Epithelial cell of proximal tubule (primary cell): Measurements from ENCODE around the gene TMTC1. TPM values are rescaled to one million over a fixed set of nuclear protein-coding genes. Genes with fewer than 3 reads are reported as not detected.

Source experiments
- DNase-seq: peaks from one replicate; pipeline ENCODE4 v3.0.0-alpha.2; 2011; ENCODE audit warnings: low read depth
- H3K4me3 ChIP-seq: 2 replicates; pipeline ENCODE4 v1.5.1; 2011; ENCODE audit warnings: low read depth, mild to moderate bottlenecking, low read length
- total RNA-seq: library from RNA; depleted of rRNA; stranded (reverse); fragments of >200 nt; gene quantifications from 2 replicates; pipeline ENCODE4 v1.2.3, GENCODE V29; 2015
- TF ChIP-seq, protein P1 (sequence below): conservative IDR thresholded peaks from 2 replicates; pipeline ENCODE4 v1.5.1; 2012; ENCODE audit warnings: low read depth, mild to moderate bottlenecking, low read length

TMTC1 gene
- total RNA-seq, 1 donor from 2014 or later: 0.40 TPM

DNA sequence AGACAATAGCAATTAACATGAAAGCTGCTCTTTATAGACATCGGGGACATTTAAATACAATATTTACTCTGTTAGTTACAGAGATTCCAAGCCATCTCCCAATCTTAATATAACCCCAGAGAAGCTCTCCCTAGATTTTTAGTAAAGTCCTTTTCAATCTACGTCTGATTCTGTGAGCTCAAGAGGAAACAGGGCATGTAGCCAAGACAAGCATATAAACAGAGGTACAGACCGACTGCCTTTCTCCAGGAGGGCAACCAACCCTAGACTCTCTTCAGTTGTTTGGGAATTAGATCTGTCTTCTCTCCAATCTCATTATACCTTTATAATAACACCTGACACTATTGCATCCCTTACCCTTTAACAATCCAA lies 57.4 kb downstream of the TMTC1 start:
- no peak for DNase-seq
- TF ChIP-seq, protein P1, sequence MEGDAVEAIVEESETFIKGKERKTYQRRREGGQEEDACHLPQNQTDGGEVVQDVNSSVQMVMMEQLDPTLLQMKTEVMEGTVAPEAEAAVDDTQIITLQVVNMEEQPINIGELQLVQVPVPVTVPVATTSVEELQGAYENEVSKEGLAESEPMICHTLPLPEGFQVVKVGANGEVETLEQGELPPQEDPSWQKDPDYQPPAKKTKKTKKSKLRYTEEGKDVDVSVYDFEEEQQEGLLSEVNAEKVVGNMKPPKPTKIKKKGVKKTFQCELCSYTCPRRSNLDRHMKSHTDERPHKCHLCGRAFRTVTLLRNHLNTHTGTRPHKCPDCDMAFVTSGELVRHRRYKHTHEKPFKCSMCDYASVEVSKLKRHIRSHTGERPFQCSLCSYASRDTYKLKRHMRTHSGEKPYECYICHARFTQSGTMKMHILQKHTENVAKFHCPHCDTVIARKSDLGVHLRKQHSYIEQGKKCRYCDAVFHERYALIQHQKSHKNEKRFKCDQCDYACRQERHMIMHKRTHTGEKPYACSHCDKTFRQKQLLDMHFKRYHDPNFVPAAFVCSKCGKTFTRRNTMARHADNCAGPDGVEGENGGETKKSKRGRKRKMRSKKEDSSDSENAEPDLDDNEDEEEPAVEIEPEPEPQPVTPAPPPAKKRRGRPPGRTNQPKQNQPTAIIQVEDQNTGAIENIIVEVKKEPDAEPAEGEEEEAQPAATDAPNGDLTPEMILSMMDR: no peak
- no peak overlapping the region for H3K4me3 ChIP-seq

- H3K4me3 ChIP-seq: no peak overlapping the region
- DNase-seq: no peak
- TF ChIP-seq, protein P1: no peak
These were observed 58.0 kb downstream of the TMTC1 start for GRCh38 chr12:29725587-29726320.

DNA sequence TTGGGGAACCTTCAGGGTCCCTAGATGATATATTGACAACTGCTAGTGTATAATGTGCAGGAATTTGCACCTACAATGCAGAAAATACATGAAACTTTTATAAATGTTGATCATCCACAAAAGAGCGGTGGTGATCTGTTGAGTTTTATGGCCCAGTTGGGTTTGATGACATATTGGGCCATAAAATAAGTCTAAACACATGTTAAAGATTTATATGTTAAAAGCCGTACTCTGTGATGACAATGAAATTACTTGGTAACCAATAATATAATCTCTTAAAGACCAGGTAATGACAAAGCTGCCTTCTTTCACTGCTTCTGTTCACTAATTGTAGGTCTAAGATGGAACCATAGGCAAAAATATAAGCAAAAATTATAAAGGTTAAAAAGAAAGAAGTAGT lies 61.6 kb downstream of the TMTC1 start:
- no peak overlapping the region for H3K4me3 ChIP-seq
- no peak for DNase-seq
- TF ChIP-seq, protein P1: no peak

- H3K4me3 ChIP-seq: no peak overlapping the region
- TF ChIP-seq, protein P1: no peak
- DNase-seq: no peak
These were observed 64.4 kb downstream of the TMTC1 start for GRCh38 chr12:29719381-29719780.

GRCh38 chr12:29717540-29718100 lies 66.1 kb downstream of the TMTC1 start:
- no peak overlapping the region for H3K4me3 ChIP-seq
- TF ChIP-seq, protein P1: no peak
- no peak for DNase-seq

- TF ChIP-seq, protein P1: no peak
- no peak overlapping the region for H3K4me3 ChIP-seq
- no peak for DNase-seq
These were observed 68.8 kb downstream of the TMTC1 start for GRCh38 chr12:29714966-29715365.

DNA sequence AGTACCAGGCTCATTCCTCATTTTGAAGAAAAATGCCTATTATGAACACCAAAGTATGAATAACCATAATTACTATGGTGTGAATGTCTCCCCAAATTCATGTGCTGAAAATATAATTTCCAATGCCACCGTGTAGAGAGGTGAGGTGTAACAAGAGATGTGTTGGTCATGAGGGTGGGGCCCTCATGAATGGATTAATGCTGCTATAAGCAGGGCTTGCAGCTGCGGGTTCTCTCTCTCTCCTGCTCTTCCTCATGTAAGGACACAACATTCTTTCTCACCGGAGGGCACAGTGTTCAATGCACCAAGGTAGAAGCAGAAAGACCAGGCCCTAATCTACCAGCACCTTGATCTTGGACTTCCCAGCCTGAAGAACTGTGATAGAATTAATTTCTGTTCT lies 70.0 kb downstream of the TMTC1 start:
- no peak overlapping the region for H3K4me3 ChIP-seq
- TF ChIP-seq, protein P1: no peak
- no peak for DNase-seq
